GM18508 (cell line): ENCODE measurements around the gene BCL11A.

Experiments used
- ATAC-seq: cut with Tn5 transposase; IDR thresholded peaks from one replicate; pipeline ENCODE4 v1.9.1; 2021; ENCODE audit warnings: moderate number of reproducible peaks; ENCODE audit not compliant: insufficient read depth, unreplicated experiment

BCL11A gene

GRCh38 chr2:60472663-60473289 lies 80.7 kb downstream of the BCL11A start:
- ATAC-seq: no peak

GRCh38 chr2:60472041-60472440 lies 81.4 kb downstream of the BCL11A start:
- ATAC-seq: no peak

- ATAC-seq: no peak
Measured at GRCh38 chr2:60470340-60470739, 83.1 kb downstream of the BCL11A start.

GRCh38 chr2:60469536-60470317 lies 83.7 kb downstream of the BCL11A start:
- no peak for ATAC-seq

GRCh38 chr2:60468382-60469085 lies 84.9 kb downstream of the BCL11A start:
- no peak for ATAC-seq

GRCh38 chr2:60466161-60466702 lies 87.2 kb downstream of the BCL11A start:
- ATAC-seq: no peak

- no peak for ATAC-seq
Measured at GRCh38 chr2:60465736-60466135, 87.7 kb downstream of the BCL11A start.

GRCh38 chr2:60463249-60463648 lies 90.2 kb downstream of the BCL11A start:
- ATAC-seq: no peak

GRCh38 chr2:60461421-60462108 lies 91.9 kb downstream of the BCL11A start:
- no peak for ATAC-seq

GRCh38 chr2:60460577-60461420 lies 92.7 kb downstream of the BCL11A start:
- ATAC-seq: no peak

GRCh38 chr2:60459851-60460250 lies 93.6 kb downstream of the BCL11A start:
- ATAC-seq: no peak

- no peak for ATAC-seq
Measured at GRCh38 chr2:60456115-60456770, 97.2 kb downstream of the BCL11A start.

GRCh38 chr2:60453872-60454271 lies 99.6 kb downstream of the BCL11A start:
- no peak for ATAC-seq

- no peak for ATAC-seq
Measured at GRCh38 chr2:60453301-60453700, 100.2 kb downstream of the BCL11A start.

GRCh38 chr2:60450488-60450887 lies 103.0 kb downstream of the BCL11A start:
- no peak for ATAC-seq

GRCh38 chr2:60447943-60448342 lies 105.5 kb downstream of the BCL11A start:
- ATAC-seq: no peak

GRCh38 chr2:60446413-60447267 lies 106.8 kb downstream of the BCL11A start:
- peak; percentile 93 for ATAC-seq

- ATAC-seq: no peak
Measured at GRCh38 chr2:60445684-60446179, 107.7 kb downstream of the BCL11A start.
